Calu3 (cell line): ENCODE data around the gene MIA2. TPM values are rescaled to one million over a fixed set of nuclear protein-coding genes. Genes with fewer than 3 reads are reported as not detected.

ENCODE experiments used
- BruUV-seq: library from RNA; stranded (reverse); fragments of 400-500 nt; replicated peaks from 2 replicates; lab custom pipeline; 2021; lab: Mats Ljungman, UMichigan
- CTCF ChIA-PET: fragments of 300-600 bp; sonication (Branson Sonifier 250); formaldehyde crosslinking; loops from one replicate; lab custom pipeline; 2022; ENCODE audit warnings: antibody characterized with exemption; lab: Charles Lee
- DNase-seq: peaks from one replicate; pipeline ENCODE4 v3.0.0; 2022
- H3K27ac Mint-ChIP-seq: one replicate; pipeline ENCODE4 v1.8.0; 2022; ENCODE audit warnings: mixed read lengths; ENCODE audit not compliant: unreplicated experiment
- H3K27me3 Mint-ChIP-seq: one replicate; pipeline ENCODE4 v1.8.0; 2022; ENCODE audit warnings: mixed read lengths; ENCODE audit not compliant: unreplicated experiment
- H3K36me3 Mint-ChIP-seq: one replicate; pipeline ENCODE4 v1.8.0; 2022; ENCODE audit warnings: mild to moderate bottlenecking, moderate library complexity, mixed read lengths; ENCODE audit not compliant: insufficient read depth, unreplicated experiment
- H3K4me1 Mint-ChIP-seq: one replicate; pipeline ENCODE4 v1.8.0; 2022; ENCODE audit warnings: mild to moderate bottlenecking, low read depth, mixed read lengths; ENCODE audit not compliant: unreplicated experiment
- H3K4me3 Mint-ChIP-seq: one replicate; pipeline ENCODE4 v1.8.0; 2022; ENCODE audit warnings: mild to moderate bottlenecking, low read depth, moderate library complexity, mixed read lengths; ENCODE audit not compliant: unreplicated experiment
- H3K9me3 Mint-ChIP-seq: one replicate; pipeline ENCODE4 v1.8.0; 2022; ENCODE audit warnings: low read depth, mixed read lengths; ENCODE audit not compliant: unreplicated experiment
- CTCF ChIP-seq: fragments of 200-600 bp; IDR thresholded peaks from one replicate; pipeline ENCODE4 v1.8.0; 2022; ENCODE audit warnings: antibody characterized with exemption; ENCODE audit not compliant: unreplicated experiment
- intact Hi-C: fragments of 100-400 bp; cut with micrococcal nuclease; formaldehyde crosslinking; loops from one replicate; pipeline ENCODE4 v1.10.0; 2022; ENCODE audit not compliant: unreplicated experiment
- total RNA-seq: library from RNA; stranded (reverse); gene quantifications from 2 replicates; pipeline ENCODE4 v1.2.3, GENCODE V29; 2022

MIA2 gene
- total RNA-seq, 1 experiment from 2014 or later: 49.1 TPM

GRCh38 chr14:39398382-39398781 is 164.7 kb downstream of the MIA2 start:
- no peak overlapping the region for H3K4me3 Mint-ChIP-seq
- TF ChIP-seq CTCF: no peak
- intact Hi-C loops: no loop called here
- CTCF ChIA-PET: no interaction called here
- H3K9me3 Mint-ChIP-seq: no peaks in the 10 kb centered on the region
- no peak overlapping the region for H3K27ac Mint-ChIP-seq
- no peak for DNase-seq
- H3K27me3 Mint-ChIP-seq: no peaks in the 10 kb centered on the region
- no TSS peak for BruUV-seq
- H3K36me3 Mint-ChIP-seq: no peaks in the 10 kb centered on the region
- H3K4me1 Mint-ChIP-seq: no peaks in the 10 kb centered on the region

- Mint-ChIP-seq H3K4me3 (no peak overlapping the region), H3K27ac (no peak overlapping the region)
- CTCF ChIA-PET: no interaction called here
These were observed 172.8 kb downstream of the MIA2 start for GRCh38 chr14:39406560-39406959.

GRCh38 chr14:39416072-39416471 is 182.4 kb downstream of the MIA2 start:
- CTCF ChIA-PET: no interaction called here
- no peak for TF ChIP-seq CTCF
- no peaks in the 10 kb centered on the region for H3K27me3 Mint-ChIP-seq
- no peak overlapping the region for H3K4me3 Mint-ChIP-seq
- H3K27ac Mint-ChIP-seq: no peak overlapping the region
- H3K36me3 Mint-ChIP-seq: no peaks in the 10 kb centered on the region
- no peak for DNase-seq
- BruUV-seq: no TSS peak
- no peaks in the 10 kb centered on the region for H3K4me1 Mint-ChIP-seq
- intact Hi-C loops: no loop called here
- H3K9me3 Mint-ChIP-seq: peaks cover 8% of the 10 kb centered on the region

More at GRCh38 chr14:39406560-39406959, 172.8 kb downstream of the MIA2 start:
- TF ChIP-seq CTCF: no peak
- no peaks in the 10 kb centered on the region for H3K27me3 Mint-ChIP-seq
- intact Hi-C loops: no loop called here
- no TSS peak for BruUV-seq
- peaks cover 6% of the 10 kb centered on the region for H3K9me3 Mint-ChIP-seq
- DNase-seq: no peak
- no peaks in the 10 kb centered on the region for H3K4me1 Mint-ChIP-seq
- H3K36me3 Mint-ChIP-seq: peaks cover 5% of the 10 kb centered on the region

GRCh38 chr14:39417014-39417413 is 183.3 kb downstream of the MIA2 start:
- no peaks in the 10 kb centered on the region for H3K27me3 Mint-ChIP-seq

More at GRCh38 chr14:39417014-39417413, 183.3 kb downstream of the MIA2 start:
- CTCF ChIA-PET: no interaction called here
- H3K36me3 Mint-ChIP-seq: no peaks in the 10 kb centered on the region
- no peak overlapping the region for H3K27ac Mint-ChIP-seq
- H3K4me1 Mint-ChIP-seq: no peaks in the 10 kb centered on the region
- no peak overlapping the region for H3K4me3 Mint-ChIP-seq
- H3K9me3 Mint-ChIP-seq: peaks cover 8% of the 10 kb centered on the region
- TF ChIP-seq CTCF: no peak
- intact Hi-C loops: no loop called here
- no TSS peak for BruUV-seq
- no peak for DNase-seq
